Inflammatory macrophage treated with lipopolysaccharide for 4 hours (primary cell): ENCODE measurements around the gene PICK1.
"Not testable (repeated sequence)": the region's sequence is repeated elsewhere in the genome, so short reads cannot be mapped to it uniquely, and the experiment has no call there.

Experiments used
- DNase-seq: peaks from one replicate; pipeline ENCODE4 v3.0.0-alpha.2; 2020

The PICK1 gene

DNA sequence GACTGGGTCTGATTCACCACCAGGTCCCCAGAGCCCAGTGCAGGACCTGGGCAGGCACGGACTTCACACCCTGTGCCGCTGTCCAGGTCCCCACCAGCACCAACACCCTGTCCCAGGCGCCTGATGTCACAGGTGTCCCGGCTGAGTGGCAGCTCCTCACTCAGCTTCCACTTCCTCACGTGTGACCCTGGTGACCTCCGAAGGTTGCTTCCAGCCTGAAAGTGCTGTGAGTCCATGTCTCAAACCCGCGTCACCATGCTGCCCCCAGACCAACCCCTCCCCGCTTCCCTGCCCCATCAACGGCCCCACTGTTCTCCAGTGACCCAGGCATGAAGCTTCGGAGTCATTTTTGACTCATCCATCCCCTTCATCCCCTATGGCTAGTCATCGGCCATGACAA, 25.7 kb upstream of the PICK1 start:
- DNase-seq, result no peak

DNA sequence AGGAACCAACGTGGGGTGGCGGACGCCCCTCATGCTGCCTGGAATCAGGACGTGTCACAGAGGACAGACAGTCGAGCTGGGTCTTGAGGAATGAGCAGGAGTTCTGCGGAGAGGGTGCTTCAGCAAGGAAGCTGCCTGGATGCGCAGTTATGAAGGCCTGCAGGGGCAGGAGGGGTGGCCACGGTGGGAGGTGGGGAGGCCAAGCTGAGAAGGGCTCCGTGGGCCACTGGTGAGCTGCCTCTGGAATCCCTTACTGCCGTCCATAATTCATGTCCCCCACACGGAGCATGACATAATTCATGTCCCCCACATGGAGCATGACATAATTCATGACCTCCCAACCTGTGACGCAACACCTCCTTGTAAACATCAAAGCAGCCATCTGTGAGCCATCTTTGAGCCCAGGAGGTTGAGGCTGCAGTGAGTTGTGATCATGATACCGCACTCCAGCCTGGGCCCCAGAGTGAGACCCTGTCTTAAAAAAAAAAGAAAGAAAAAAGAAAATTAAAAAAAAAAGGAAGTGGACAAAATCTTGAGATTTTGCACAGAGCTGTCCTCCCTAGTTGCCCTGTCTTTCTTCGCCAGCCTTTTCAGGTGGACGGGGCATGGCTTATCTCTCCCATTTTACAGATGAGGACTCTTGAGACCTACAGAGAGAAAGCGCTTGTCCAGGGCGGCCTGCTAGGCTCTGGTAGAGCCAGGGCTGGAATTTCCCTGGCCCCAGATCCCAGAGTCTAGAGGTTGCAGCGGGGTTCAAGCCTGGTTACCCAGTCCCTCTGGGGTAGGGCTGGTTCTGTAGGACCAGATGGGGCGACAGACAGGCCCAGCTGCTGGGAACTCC, 24.3 kb upstream of the PICK1 start:
- peak; percentile 64 for DNase-seq

DNA sequence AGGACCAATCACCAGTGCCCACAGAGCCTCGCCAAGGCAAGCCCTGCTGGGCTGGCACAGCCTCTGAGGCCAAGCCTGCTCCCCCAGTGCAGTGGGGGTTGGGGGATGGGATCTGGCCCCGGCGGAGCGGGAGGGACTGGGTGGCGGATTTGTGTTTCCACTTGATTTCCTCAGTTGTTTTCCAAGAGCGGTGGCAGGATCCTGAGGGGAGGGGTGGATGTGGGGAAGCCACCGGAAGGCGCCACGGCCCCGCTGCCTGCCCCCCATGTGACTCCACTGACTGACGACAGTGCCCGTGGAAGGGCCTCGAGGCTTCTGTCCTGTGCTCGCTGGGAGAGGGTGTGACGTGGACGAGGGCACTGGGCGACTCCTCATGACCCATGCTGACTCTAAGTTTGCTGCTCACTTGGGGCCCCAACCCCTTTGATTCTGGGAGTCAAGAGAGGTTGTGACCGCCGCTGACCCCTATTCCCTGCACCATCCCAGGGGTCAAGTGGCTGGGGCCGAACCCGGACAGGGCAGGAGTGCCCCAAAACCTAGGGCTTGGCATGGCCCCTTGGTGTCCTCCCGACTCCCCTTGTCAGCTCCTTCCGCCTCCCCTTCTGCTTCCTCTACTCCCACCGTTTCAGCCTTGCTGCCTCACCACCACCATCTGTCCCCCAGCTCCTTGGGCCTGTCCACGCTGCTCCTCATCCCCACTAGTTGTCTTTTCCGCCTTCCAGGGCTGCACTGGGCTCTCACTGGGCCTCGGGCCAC, 23.5 kb upstream of the PICK1 start:
- DNase-seq, result no peak

DNA sequence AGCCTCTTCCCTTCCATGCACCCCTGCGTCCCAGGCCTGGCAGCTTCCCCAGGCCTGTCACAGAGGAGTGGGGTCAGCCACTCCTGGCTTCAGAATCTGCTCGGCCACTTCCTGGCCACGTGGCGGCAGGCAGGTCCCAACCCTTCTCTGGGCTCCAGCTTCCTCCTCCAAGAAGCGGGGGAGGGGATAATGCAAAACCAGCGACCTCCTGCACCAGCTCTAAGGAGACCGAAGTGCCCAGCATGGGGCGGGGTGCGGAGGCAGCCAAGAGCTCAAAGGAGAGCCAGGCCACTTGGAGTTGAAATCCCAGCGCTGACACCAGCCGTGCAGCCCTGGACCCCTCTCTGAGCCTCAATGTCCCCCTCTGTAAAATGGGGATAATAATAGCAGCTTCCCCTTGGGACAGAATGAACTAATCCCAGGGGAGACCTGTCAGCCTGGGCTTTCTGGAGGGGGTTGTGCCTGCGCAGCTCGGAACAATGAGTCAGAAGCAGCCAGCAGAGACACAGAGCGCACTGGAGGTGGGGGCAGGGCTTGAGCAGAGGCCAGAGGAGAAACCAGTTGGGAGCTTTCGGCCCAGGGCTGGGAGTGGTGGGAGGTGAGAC, 22.8 kb upstream of the PICK1 start:
- peak; percentile 55 for DNase-seq

DNA sequence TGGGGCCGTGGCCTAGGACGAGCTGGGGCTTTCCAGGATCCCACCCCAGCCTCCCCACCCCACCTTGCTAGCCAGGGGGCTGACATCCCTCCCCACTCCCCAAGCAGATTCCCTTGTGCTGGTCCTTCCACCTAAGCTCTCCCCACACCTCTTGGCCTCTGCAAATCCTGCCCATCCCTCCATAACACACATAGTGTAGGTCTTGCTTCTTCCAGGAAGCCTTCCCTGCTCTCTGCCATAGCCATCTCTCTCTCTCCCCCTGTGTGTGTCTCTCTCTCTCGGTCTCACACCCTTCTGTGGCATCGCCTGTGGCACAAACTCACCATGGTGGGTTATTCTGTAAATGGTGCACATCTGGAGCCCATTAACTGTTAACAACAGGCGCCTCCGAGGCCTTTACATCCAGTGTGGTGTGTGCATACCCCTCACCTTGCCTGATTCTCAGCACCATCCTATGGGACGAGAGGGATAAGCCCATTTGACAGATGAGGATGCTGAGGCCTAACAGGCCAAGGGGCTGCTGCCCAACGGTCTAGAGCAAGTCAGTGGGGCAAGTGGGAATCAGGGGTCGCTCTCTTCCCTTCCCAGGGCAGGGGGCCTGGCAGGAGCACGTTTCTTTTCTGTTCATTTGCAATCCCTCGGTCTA, 22.2 kb upstream of the PICK1 start:
- no peak for DNase-seq

DNA sequence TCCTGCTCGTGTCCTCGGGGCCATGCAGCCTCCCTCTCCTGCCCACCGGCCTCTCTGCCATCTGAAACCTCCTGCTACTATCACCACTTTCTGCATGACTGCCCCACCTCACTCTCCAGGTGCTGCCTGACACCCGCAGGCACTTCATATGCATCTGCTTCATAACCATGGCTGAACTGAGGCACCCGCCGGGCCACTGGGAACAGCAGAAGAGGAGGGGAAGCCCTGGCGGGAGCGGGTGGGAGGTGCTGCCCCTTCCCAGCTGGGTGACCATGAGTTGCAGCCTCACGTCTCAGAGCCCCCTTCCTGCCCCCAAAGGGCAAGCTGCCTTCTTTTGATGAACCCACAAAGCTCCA, 21.7 kb upstream of the PICK1 start:
- DNase-seq, result no peak

DNA sequence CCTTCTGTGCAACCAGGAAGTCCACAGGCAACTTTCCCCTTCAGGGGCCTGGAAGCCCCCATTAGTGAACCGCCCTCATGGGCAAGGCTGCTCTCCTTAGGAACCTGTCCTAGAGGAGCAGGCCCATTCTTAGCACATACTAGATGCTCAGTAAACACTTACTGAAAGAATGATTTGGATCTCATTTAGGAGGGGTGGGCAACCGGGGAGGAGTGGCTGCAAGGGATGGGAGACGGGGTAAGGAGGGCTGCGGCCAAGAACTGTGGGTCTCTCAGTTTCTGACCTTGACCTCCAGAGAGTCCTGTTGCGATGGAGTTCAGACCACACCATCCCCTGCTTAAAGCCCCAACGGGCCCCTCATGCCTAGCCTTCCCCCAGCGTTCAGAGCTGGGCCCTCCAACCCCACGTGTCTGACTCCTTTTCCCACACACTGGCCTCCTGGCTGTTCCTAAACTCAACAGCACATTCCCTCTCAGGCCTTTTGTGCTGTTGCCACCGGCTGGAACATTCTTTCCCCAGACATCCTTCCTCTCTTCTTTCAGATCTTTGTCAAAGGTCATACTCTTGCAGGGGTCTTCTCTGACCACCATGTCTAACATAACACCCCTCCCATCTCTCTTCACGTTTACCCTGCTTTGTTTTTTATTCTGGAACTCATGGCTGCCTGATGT, 20.7 kb upstream of the PICK1 start:
- no peak for DNase-seq

DNA sequence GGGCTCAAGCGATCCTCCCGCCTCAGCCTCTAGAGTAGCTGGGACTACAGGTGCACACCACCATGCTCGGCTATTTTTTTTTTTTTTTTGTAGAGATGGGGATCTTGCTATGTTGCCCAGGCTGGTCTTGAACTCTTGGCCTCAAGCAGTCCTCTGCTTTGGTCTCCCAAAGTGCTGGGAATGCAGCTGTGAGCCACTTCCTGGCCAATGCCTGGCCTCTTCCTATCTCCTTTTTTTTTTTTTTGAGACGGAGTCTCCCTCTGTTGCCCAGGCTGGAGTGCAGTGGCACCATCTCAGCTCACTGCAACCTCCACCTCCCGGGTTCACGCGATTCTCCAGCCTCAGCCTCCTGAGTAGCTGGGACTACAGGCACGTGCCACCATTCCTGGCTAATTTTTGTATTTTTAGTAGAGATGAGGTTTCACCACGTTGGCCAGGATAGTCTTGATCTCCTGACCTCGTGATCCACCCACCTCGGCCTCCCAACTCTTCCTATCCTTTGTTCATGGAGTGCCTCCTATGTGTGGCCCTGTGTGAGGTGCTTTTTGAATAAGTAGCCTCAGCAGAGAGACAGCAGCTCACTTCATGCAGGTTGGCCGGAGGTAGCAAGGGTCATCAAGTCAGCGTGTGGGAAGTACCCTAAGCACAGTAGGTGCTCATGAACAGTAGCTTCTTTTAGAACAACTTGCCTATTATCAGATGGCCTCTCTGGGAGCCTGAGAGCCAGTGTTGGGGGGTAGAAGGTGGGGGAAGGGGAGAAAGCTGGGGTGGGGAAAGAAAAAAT, 19.6 kb upstream of the PICK1 start:
- DNase-seq, result not testable (repeated sequence)

DNA sequence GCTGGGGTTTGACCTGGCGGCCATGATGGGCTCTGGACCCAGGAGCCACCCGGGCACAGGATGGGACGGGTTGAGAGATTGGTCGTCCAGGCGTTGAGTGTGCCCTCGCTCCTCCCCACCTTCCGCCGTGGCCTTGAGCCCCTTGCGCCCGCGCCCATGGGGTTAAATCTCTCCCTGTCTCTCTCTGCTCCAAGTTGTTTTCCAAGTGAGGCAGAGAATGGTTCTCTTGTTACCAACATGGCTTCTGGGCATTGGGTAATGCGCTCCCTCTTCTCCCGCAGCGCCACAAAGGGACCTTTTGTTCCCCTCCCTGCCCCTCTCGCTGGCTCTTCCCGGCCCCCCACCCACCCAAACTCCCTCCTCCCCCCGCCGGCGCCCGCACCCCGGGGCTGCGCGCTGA, 18.8 kb upstream of the PICK1 start:
- no peak for DNase-seq

DNA sequence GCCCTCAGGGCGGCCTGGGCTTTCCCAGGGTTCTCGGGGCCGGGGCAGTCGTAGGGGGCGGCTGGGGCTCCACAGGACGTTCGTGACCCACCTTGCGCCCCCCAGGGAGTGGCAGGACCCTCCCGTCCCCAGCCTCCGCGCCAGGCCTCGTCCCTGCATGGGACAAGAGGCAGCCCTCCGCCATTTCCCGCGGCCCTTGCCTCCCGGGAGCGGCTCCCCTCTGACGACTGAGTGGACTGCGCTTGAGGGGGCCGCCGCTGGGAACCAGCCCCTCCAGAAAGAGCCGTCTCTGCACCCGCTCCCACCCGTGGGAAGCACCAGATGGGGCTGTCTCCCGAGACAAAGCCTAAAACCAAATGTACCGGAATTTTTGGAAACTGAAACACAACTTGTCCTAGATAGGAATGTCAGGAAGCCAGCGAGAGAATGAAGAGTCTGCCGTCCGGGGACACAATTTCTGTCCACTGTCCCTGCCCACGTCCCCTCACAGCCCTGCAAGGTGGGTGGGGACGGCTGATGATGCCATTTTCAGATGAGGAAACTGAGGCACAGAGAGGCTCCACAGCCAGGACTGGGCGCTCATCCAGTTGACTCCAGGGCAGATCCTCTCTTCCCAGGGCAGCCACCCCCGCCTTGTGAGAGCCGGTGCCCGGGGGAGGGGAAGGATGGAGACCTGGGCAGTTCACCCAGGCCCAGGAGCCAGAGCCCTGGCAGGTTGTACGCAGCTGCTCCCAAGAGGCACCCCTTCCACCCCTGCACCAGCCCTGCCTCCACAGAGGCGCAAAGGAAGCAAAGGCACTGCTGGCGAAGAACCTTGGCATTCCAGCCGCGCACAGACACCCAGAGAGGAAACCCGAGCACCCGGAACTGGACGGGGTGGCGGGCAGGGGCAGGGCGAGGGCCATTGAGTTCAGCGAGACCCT, 18.1 kb upstream of the PICK1 start:
- DNase-seq, result no peak

DNA sequence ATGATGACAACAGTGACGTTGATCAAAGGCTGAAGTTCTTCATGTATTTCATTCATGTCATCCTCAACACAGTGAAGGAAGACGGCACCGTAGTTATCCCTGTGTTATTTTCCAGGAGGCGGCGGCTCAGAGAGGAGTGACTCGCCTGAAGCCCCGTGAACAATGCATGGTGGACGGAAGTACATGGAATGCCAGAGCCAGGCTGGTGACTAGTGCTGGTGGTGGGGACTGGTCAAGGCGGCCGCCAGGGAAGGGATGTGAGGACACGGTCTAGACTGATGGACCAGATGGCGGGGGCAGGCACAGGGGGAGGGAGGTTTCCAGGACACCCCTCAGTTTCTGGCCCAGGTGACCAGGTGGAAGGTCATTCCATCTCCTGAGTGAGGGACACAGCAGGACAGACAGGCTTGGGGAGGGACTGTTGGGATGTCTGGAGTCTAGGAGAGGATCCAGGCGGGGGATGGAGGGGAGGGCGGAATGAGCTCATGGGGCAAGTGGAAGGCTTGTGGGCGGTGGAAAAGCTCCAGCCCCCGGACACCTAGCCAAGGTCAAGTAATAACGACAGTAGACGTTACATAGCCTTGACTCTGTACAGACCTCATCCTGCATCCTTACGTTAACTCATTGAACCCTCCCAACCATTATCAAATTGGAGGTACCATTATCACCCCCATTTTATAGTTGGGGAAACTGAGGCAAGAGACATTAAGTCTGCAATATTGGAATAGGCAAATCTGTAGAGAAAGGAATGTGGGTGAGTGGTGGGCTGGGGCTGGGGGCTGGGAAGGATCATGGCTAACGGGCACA, 16.0 kb upstream of the PICK1 start:
- DNase-seq, result no peak

DNA sequence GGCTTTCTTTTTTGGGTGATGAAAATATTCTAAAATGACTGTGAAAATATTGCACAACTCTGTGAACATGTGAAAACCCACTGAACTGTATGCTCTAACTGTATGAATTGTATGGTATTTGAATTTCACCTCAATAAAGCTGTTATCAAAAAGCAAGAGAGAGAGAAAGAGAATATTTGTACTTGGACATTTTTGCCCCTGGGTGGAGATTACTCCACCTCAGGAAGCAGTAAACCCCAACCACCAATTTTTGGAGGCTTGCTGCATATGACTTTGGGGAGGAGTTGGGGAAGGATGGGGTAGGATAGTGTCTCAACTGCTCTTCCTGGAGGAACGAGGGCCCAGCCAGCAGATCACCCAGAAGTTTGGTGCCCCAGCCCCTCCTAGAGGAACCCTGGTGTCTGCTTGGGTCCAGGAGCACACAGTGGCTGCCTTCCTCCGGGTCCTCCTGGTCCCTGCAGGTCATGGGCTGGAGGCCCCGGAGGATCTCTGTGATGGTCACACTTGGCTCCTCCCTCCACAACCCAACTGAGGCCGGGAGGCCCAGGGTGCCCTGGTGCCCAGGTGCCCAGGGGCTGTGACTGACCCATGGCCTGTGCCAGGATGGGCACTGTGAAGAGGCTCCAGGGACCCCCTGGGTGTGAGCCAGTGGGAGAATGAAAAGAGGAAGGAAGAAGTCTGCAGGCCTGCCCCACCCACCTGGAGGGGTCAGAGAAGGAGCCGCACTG, 15.3 kb upstream of the PICK1 start:
- no peak for DNase-seq

DNA sequence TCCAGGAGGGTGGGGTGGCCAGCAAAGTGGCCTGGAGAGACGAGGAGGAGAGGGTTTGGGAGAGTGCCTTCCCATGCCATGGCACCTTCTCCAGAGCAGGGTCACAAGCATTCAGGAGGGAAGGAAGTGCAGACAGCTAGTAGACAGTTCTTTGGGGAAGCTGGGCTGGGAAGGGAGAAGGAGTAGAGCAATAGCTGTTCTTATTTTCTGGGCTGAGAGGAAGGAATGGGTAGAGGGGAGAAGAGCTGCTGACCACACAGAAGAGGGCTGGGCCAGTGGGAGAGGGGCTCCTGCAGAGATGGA, 14.8 kb upstream of the PICK1 start:
- no peak for DNase-seq

DNA sequence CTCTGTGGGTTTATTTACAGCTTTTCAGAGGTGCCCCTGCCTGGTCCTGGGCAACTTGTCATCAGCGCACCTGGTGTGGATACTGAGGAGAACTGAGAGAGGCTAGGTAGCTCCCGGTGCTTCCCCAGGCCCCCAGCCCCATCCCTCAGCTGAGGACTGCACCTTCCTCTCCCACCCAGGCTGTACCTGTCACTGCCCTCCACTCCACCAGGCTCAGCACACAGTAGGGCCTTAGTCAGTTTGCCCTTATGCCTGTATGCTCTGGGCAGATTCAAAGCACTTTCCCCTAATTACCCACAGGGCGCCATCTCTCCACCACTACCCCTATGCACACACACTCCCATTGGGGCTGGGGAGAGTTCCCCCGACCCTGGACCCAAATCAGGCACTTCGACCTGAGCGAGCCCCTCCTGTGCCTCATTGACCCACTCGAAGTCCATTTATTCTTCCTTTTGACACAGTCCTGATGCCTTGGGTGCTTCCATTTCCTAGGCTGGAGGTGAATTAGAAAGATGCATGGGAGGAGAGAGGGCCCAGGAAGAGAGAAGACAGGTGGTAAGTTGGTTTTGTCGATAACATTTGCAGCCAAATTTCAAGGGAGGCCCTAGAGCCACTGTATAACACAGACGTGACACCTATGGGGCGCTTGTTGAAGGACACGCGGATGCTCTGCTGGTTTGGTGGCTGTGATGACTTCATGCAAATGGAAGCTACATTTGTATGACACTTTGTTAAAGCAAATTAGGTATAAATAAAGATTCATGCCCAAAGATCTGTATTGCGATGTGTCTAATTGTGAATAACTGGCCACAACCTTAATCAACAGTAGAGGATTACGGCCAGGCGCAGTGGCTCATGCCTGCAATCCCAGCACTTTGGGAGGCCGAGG, 13.8 kb upstream of the PICK1 start:
- no peak for DNase-seq

DNA sequence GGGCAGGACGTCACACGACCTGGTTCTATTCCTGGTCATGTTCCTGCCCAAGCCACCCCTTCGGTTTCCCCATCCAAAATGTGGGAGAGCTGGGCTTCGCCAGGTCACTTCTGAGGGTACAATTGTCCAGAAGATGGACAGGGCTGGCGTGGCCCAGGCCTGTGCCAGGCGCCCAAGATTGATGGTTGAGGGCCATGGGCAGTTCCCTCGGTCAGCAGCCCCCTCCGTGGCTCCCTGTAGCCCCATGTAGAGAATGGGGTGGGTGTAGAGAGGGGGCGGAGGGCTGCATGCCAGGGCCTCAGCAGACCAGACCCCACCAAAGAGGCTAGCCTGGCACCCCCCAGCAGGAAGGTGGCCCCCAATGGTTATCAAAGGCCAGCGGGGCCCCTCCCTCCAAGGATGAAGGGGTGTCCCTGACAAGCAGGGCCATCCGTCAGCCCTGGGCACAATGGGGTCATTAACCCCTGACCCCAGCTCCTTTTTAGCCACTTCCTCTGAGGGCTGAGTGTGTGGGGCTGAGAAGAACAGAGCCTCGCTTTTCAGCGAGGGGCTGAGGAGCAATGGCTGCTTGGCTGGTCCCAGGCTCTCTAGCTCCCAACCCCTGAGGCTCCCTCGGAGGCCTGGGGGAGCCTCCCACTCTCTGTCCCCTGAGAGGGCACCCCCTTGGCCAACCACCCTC, 11.0 kb upstream of the PICK1 start:
- no peak for DNase-seq

DNA sequence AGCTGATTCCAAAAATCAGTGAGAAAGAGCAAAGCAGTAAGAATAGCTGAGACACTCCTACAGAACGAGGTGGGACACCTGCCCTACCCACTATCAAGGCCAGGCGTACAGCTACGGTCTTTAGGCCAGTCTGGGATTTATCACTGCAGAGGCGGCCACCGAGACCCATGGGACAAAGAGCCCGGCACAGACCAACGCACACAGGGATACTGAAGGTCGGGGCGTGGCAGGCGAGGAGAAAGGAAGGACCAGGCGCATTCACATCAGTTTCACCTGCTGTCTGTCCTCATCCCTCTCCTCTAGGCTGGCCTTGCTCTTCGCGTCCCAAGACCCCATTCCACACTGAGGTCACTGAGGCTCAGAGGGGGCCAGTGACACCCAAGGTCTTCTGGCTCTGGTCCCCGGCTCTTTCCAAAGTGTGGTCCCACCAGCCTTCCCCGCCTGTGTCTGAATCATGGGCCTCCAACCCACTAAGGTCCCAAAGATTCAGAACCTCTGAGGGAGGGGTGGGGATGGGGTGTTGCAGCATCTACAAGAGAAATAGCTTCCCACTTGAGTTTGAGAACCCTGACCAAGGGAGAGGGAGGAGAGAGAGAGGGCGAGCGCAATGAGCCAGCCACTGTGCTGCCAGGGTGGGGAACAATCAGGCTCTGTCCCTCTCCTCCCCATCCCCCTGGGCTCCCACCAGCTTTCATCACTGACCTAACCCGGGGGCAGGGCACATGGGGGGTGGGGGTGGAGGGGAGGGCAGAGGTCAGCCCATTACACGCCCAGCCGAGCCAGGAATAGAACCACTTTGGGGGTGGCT, 7.2 kb upstream of the PICK1 start:
- no peak for DNase-seq

DNA sequence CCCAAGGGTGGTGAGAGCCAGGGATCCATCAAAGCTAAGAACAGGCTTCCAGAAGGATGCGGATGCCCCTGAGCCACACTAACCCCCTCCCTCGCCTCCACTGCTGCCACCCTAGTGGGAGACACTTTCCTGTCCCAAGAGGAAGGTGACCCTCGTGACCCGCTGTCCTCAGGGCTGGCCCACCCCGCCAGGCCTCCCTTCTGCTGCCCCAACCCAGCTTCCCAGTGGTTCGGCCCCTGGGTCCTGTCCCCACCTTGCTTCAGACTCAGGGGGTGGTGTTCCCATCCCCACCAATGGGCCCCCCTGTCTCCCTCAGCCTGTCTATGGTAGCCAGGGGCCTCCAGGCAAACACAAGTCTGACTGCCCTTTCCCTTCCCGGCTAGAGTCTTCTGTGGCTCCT, 6.5 kb upstream of the PICK1 start:
- DNase-seq, result no peak
